H4 (cell line): ENCODE results near the gene SMAD9. TPM values are rescaled to one million over a fixed set of nuclear protein-coding genes. Genes with fewer than 3 reads are reported as not detected.

Experiments
- DNase-seq: peaks from one replicate; pipeline ENCODE4 v3.0.0-alpha.2; 2015; ENCODE audit warnings: low spot score
- total RNA-seq: library from RNA; depleted of rRNA; stranded (reverse); fragments of >200 nt; shearing (Covaris generic); gene quantifications from 2 replicates; pipeline ENCODE4 v1.2.3, GENCODE V29; 2014

SMAD9 gene
- total RNA-seq, 1 experiment from 2014 or later: 4.0 TPM

DNA sequence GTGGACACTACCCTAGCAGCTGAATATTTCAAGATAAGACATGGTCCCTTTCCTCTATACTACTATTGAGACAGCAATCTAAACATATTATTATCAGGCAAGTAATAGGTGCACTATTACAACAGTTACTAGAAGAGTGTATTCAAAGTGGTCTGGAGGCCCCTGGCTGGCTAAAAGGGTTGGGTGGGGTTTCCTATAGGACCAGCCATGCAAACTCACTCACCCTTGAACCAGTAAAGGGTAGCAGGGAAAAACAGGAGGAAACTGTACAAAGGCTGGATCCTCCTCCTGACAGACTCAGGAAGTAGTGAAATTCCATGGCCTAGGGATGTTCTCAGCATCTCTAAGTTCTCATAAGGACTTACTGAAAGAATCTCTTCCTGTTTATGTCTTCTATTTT, 7.7 kb downstream of the SMAD9 start:
- no peak for DNase-seq

DNA sequence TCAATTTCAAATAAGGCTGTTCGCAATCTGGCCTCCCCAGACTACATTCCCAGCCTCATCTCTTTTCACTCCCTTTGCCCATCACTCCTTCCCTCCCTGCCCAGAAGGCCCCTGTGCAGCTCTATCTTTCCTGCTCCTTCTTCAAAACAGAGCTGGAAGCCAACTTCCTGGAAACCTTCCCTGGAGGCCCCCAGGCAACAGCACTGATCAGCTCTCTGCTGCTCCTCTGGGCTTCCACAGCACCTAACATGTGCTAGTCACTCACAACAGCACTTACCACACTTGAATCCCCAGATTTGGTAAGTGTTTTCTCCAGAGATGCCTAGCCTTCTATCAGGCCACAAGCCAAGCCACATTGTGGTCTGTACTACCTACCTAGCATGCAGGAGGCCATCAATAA, 9.5 kb downstream of the SMAD9 start:
- DNase-seq: no peak

DNA sequence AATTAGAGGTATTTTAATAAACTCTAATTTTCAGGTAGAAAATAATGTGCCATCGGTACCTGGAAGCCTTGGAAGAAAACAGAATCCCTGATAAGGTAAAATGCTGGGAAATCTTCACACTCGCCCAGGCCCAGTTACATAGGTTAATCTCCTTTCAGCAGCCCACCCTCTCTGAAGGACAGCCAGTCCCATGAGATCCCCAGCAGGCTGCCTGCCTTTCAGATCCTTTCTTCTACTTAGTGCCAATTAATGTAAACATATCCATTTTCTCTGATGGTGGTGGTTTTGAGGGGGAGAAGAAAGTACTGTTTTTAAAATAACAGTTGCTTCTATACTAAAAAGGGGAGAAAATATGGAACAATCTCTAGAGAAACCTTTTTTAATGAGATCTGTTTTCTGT, 12.2 kb downstream of the SMAD9 start:
- no peak for DNase-seq

GRCh38 chr13:36907266-36907665, 12.8 kb downstream of the SMAD9 start:
- DNase-seq: no peak

- DNase-seq: no peak
Observed at GRCh38 chr13:36905944-36906343, 14.1 kb downstream of the SMAD9 start.

DNA sequence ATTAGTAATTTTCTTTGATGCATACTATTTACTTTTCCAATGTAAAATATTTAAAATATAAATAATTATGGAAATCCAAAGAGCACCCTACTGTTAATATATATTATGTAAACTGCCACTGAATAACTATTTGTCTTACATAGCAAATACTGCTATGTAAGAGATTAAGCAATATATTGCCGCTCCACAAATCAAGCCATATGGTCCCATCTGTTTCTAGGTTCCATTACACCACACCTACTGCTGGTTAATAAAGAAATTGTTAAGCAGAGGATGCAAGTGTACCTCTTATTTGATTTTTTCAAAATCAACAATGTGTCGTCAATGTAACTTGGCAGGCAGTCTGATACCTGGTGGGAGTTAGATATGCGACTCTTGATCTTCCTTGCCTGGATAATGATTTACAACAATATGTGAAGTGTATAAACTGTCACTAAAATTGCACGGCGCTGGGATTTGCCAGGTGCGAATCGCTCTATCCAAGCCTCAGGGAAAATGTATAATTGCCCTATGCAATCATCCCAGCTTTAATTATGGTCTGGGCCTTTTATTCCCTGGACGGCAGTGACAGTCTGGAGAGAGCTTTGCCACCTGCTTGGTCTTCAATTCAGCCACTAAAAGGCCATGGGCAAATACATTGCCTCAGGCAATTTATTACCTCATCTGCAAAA, 16.0 kb downstream of the SMAD9 start:
- DNase-seq: no peak

DNA sequence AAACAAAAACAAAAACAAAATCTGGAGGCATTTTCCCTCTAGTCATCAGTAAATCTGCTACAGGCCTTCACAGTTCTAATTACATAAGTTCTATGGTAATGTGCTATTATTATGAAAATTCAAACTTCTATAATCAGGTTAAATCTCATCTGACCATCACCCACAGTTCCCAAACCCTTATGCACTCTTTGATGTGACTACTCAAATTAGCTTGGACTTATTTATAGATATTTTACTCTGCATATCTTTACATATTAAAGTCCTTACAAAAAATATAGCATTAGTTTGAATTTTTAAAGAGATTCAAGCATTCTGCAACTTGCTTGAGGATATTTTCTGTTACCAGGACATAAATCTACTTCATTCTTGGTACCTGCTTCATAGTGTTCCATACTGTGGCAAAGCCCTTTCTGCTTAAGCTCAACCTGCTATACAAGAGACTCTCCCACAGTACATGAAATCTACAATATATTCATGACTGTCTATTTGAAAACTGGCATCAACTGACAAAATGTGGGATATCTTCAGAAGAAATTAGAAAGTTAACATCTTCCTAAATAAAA, 22.9 kb downstream of the SMAD9 start:
- DNase-seq: no peak

GRCh38 chr13:36891752-36892151, 28.3 kb downstream of the SMAD9 start:
- DNase-seq: no peak

DNA sequence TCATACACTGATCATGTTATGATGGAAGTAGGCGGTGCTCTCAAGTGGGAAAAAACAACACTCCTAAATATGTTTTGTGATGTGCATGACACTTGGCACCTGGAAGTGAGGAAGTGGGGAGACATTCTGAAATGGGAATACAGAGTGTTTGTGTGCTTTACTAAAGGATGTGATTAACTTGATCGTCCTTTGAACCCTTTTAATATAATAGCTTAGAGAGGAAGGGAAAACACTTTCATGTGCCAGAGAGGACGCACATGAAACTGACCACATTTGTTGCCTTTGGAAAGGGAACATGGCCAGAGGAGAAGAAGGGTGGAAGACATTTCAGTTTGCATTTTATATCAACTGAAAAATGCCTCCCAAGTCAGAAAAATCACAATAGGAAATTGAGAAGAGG, 31.4 kb downstream of the SMAD9 start:
- DNase-seq: no peak

- no peak for DNase-seq
Observed at GRCh38 chr13:36887758-36888521, 32.1 kb downstream of the SMAD9 start.

DNA sequence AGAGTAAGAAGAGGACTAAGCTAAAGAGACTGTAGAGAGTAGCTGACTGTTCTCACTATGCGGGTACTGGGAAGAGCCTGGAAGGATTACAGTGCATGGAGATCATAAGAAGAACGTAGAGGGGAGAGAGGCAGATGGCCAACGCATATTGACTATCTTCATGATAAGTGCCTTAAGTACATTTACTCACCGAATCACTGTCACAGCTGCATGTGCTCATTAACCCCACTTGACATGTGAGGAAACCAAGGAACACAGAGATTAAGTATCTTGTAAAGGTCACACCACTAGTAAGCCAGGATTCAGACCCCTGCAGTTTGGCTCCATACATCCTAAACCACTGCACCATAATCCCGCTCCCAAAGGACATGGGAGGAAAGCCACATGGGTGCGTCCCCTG, 34.1 kb downstream of the SMAD9 start:
- DNase-seq: no peak

GRCh38 chr13:36884235-36884634, 35.8 kb downstream of the SMAD9 start:
- no peak for DNase-seq

GRCh38 chr13:36883824-36884223, 36.2 kb downstream of the SMAD9 start:
- no peak for DNase-seq

DNA sequence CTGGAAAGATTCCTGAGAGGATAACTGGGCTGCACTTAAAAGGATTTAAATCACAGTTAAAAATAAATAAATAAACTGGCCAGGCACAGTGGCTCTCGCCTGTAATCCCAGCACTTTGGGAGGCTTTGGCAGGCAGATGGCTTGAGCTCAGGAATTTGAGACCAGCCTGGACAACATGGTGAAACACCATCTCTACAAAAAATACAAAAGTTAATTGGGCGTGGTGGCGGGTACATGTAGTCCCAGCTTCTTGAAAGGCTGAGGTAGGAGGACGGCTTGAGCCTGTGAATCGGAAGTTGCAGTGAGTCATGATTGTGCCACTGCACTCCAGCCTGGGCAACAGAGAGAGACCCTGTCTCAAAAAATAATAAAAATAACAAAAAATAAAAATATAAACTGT, 36.6 kb downstream of the SMAD9 start:
- peak; percentile 8 for DNase-seq

DNA sequence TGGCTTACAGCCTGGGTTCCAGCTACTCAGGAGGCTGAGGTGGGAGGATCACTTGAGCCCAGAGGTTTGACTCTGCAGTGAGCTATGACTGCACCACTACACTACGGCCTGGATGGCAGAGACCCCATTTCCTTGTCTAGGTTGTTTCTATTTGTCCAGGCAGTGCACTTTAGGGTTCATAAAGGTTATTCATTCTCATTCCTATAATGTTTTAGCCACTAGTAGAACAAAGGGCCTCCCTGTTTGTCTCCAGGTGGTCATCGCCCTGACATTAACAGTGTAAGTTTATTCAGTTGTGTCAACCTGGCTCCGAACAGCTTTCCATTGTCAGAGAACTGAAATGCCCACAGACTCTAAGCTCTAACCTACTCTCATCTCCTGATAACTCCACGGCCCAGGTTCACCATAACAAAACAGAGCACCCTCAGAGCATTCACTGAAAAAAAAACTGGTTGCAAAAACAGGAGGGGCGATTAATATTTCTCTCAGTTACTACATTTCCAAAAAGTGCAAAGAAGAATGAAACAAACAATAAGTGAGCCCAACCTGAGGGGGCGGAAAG, 37.1 kb downstream of the SMAD9 start:
- DNase-seq: no peak

GRCh38 chr13:36880961-36881360, 39.1 kb downstream of the SMAD9 start:
- no peak for DNase-seq

DNA sequence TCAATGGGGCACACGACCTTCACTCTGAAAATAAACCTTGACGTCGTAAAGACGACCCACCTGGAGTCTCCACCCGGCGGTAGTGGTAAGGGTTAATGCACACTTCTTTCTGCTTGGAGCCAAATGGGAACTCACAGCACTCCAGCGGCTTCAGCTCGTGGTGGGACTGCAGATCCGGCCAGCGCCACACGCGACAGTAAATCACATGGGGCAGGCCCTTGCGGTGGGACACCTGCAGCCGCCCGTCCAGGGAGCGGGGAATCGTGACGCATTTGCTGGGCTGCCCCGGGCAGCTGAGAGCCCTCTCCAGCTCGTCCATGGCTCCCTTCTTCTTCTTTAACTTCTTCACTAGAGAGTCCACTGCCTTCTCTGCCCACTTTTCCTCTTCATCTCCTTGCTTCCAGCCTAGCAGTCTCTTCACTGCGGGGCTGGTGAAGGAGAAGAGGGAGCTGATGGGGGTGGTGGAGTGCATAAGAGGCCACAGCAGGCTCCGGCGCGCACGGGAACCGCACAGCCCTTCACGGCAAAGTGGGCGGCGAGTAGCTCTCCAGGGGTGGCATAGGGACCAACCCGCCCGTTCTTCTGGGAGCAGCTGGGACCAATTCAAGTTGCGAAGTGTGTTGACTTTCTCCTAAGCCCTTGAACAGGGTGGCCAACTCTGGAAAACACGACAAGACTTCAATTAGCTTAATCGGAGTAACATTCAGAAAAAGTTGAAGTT, 40.7 kb downstream of the SMAD9 start:
- no peak for DNase-seq

GRCh38 chr13:36875961-36876360, 44.1 kb downstream of the SMAD9 start:
- no peak for DNase-seq

DNA sequence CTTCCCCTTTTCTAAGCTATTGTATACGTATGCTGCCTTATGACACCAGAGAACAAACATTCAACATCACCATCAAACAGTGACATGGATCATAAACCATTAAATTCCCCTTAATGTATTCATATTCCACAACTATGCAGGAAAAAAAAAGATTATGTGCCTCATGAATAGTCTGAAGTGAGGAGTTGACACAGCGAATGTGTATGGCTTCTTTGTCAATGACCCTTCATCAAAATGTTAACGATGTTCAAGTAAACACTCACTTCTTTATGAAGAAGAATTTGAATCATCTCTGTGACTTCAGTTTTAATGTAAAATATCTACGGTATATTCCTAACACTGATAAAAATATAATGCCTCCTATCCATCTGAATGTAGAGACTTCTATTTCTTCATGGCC, 44.6 kb downstream of the SMAD9 start:
- DNase-seq: no peak

- DNase-seq: no peak
Observed at GRCh38 chr13:36872621-36873020, 47.4 kb downstream of the SMAD9 start.

GRCh38 chr13:36870050-36870692, 49.9 kb downstream of the SMAD9 start:
- DNase-seq: no peak

DNA sequence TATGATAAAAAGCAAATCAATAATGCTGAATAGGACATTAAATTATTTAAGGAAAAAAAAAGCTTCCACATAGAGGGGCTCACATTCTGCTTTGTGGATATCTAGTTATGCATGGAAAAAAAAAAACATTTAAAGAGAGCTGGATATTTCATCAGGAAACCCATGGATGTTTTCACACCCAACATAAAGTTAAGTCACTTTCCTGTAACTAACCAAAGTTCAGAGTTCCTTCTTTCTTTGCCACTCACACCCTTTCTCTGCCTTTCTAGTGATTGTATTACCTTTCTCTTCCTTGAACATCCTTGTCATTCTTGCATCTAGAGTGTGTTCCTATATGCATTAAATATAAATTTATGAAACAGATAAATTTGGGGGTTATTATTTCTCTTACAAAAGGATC, 53.8 kb downstream of the SMAD9 start:
- DNase-seq: no peak
